ENCODE data around the gene NCKAP5.

NCKAP5 gene

DNA sequence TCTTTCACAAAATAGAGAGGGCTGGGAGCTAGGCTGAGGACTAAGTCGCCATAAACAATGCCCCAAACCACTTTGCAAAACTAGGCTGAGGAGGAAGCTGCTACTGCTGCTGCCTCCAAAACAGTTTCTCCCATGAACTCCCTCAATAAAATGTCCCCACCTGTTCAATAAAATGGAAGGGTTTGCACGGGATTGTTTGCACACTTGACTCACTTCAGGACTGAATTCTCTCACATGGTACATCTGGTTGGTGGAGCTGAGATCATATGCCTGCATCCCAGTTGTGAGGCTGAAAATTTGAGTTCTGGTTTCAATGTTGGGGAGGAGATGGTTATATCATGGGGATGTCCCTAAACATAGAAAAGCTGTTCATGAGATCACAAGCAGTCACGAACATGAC, 26.5 kb downstream of the NCKAP5 start:
- H3K4me1 Mint-ChIP-seq = no peaks in the 10 kb centered on the region
- H3K4me3 Mint-ChIP-seq = no peak overlapping the region
- TF ChIP-seq CTCF (IDR thresholded peaks at IDR 0.05; ENCODE audit: unreplicated experiment in 3 of 3) = no peak
- H3K36me3 Mint-ChIP-seq (ENCODE audit: low read depth) = peaks cover 5% of the 10 kb centered on the region
- H3K27me3 Mint-ChIP-seq (ENCODE audit: low read depth) = peaks cover 4% of the 10 kb centered on the region
- no peak overlapping the region for H3K27ac Mint-ChIP-seq
- peaks cover 5% of the 10 kb centered on the region for H3K9me3 Mint-ChIP-seq

DNA sequence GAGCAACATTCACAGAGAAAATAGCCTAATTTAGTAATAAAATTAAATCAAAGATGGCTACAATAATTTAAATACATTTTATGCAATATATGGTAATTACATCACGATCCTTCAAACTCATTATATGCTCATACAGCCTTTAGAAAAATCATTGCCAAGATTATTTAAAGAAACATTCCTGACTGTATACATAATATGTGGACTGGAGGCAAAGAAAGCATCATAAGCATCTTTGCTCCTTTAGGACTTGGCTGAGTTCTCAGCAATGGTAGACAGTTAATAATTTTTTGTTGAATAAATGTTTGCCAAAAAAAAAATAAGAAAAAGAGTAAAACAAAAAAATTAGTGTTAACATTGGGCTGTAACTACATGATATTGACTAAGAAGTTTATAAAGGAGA, 26.9 kb downstream of the NCKAP5 start:
- Mint-ChIP-seq H3K36me3 (ENCODE audit: low read depth) (peaks cover under 1% of the 10 kb centered on the region), H3K27ac (no peak overlapping the region), H3K27me3 (ENCODE audit: low read depth) (peaks cover 4% of the 10 kb centered on the region), H3K4me3 (no peak overlapping the region), H3K9me3 (peaks cover under 1% of the 10 kb centered on the region), H3K4me1 (no peaks in the 10 kb centered on the region)
- no peak for TF ChIP-seq CTCF (IDR thresholded peaks at IDR 0.05; ENCODE audit: unreplicated experiment in 3 of 3)

DNA sequence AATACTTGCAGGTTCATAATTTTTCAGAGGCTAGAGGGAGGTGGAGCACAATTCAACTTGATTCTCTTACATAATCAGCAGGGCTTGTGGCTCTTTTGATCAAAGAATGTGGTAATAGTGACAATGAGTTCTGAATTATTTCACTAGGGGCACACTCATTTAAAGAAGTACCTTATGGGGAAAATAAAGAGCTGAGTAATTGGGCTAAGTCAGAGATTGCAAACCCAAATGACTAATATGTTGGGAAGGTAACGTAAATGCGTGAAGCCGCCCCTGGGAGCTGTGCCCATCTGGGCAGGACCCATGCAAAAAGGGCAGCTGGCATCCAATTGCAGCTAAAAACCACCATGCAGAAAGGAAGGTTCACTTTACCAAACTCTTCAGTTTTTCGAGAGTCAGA, 35.3 kb downstream of the NCKAP5 start:
- Mint-ChIP-seq H3K9me3 (no peaks in the 10 kb centered on the region), H3K27me3 (ENCODE audit: low read depth) (no peaks in the 10 kb centered on the region), H3K36me3 (ENCODE audit: low read depth) (no peaks in the 10 kb centered on the region), H3K4me3 (no peak overlapping the region), H3K4me1 (no peaks in the 10 kb centered on the region), H3K27ac (no peak overlapping the region)
- TF ChIP-seq CTCF (IDR thresholded peaks at IDR 0.05; ENCODE audit: unreplicated experiment in 3 of 3) = no peak

- Mint-ChIP-seq H3K36me3 (ENCODE audit: low read depth) (no peaks in the 10 kb centered on the region), H3K27me3 (ENCODE audit: low read depth) (no peaks in the 10 kb centered on the region), H3K4me1 (peaks cover 4% of the 10 kb centered on the region), H3K9me3 (no peaks in the 10 kb centered on the region), H3K27ac (no peak overlapping the region), H3K4me3 (no peak overlapping the region)
- no peak for TF ChIP-seq CTCF (IDR thresholded peaks at IDR 0.05; ENCODE audit: unreplicated experiment in 3 of 3)
Observed at GRCh38 chr2:133531382-133531781, 36.9 kb downstream of the NCKAP5 start.

GRCh38 chr2:133530645-133531044, 37.6 kb downstream of the NCKAP5 start:
- H3K4me1 Mint-ChIP-seq = peaks cover 5% of the 10 kb centered on the region
- TF ChIP-seq CTCF (IDR thresholded peaks at IDR 0.05; ENCODE audit: unreplicated experiment in 3 of 3) = no peak
- H3K27ac Mint-ChIP-seq = no peak overlapping the region
- no peaks in the 10 kb centered on the region for H3K27me3 Mint-ChIP-seq (ENCODE audit: low read depth)
- no peaks in the 10 kb centered on the region for H3K36me3 Mint-ChIP-seq (ENCODE audit: low read depth)
- H3K9me3 Mint-ChIP-seq = no peaks in the 10 kb centered on the region
- no peak overlapping the region for H3K4me3 Mint-ChIP-seq

- no peaks in the 10 kb centered on the region for H3K9me3 Mint-ChIP-seq
Observed at GRCh38 chr2:133526530-133527300, 41.5 kb downstream of the NCKAP5 start.

More at GRCh38 chr2:133526530-133527300, 41.5 kb downstream of the NCKAP5 start:
- no peak for TF ChIP-seq CTCF (IDR thresholded peaks at IDR 0.05; ENCODE audit: unreplicated experiment in 3 of 3)
- no peaks in the 10 kb centered on the region for H3K36me3 Mint-ChIP-seq (ENCODE audit: low read depth)
- H3K27ac Mint-ChIP-seq = peak overlapping the region in 1 of 3 experiments; percentile 14
- H3K4me1 Mint-ChIP-seq = peaks cover 5% of the 10 kb centered on the region
- H3K27me3 Mint-ChIP-seq (ENCODE audit: low read depth) = no peaks in the 10 kb centered on the region
- no peak overlapping the region for H3K4me3 Mint-ChIP-seq

Data from nephron (organoid).